Measurements from ENCODE around the gene RAP1GAP. TPM values are rescaled to one million over a fixed set of nuclear protein-coding genes. Genes with fewer than 3 reads are reported as not detected.

Gene RAP1GAP
- total and polyA plus RNA-seq, 4 donors: 8.6 to 23.1 (median 11.3) TPM

DNA sequence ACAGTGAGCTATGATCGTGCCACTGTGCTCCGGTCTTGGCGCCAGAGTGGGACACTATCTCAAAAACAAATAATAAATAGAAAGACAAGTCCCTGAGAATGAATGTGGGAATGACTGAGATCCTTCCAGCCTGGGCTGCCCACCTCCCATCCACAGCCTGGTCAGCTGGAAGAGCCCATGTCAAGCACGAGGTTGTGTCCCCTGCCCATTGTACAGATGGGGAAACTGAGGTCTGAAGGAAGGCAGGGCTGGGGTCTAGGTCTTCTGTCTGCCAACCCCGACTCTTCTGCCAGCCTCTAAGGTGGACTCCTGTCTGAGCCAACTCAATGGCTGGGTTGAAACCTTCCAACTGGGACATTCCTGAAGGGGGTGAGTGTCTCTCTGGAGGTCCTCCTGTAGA, 79.5 kb downstream of the RAP1GAP start:
- H3K9ac ChIP-seq (ENCODE audit: low read depth in 1 of 2, low read length in 2 of 2): no peak overlapping the region
- no peaks in the 10 kb centered on the region for H3K9me3 ChIP-seq (ENCODE audit: control insufficient read depth in 4 of 4, low read length in 3 of 4)
- H3K4me3 ChIP-seq (ENCODE audit: low read depth in 1 of 3, low read length in 3 of 3): no peak overlapping the region
- peaks cover 0 to 4% (median 0%) of the 10 kb centered on the region in 4 donors for H3K4me1 ChIP-seq (ENCODE audit: control insufficient read depth in 4 of 4, insufficient read depth in 4 of 4, low read length in 3 of 4)
- no peaks in the 10 kb centered on the region for H3K36me3 ChIP-seq (ENCODE audit: control insufficient read depth in 4 of 4, insufficient read depth in 3 of 4, low read depth in 1 of 4, low read length in 3 of 4)
- H3K27ac ChIP-seq (ENCODE audit: low read depth in 1 of 2, low read length in 2 of 2): no peak overlapping the region
- 89% methylated on average over 5 of the region's 5 CpGs for WGBS
- no peaks in the 10 kb centered on the region for H3K27me3 ChIP-seq (ENCODE audit: control insufficient read depth in 4 of 4, insufficient read depth in 4 of 4, low read length in 3 of 4)
- TF ChIP-seq GABPA (IDR thresholded peaks at IDR 0.05 in 1 of 2, conservative IDR thresholded peaks at IDR 0.05 in 1 of 2) (no peak), HNF4A (conservative IDR thresholded peaks at IDR 0.05) (no peak), HNF4G (IDR thresholded peaks at IDR 0.05) (no peak), JUND (IDR thresholded peaks at IDR 0.05) (no peak), FOXA1 (IDR thresholded peaks at IDR 0.05) (no peak)
- TF ChIP-seq, protein P1, sequence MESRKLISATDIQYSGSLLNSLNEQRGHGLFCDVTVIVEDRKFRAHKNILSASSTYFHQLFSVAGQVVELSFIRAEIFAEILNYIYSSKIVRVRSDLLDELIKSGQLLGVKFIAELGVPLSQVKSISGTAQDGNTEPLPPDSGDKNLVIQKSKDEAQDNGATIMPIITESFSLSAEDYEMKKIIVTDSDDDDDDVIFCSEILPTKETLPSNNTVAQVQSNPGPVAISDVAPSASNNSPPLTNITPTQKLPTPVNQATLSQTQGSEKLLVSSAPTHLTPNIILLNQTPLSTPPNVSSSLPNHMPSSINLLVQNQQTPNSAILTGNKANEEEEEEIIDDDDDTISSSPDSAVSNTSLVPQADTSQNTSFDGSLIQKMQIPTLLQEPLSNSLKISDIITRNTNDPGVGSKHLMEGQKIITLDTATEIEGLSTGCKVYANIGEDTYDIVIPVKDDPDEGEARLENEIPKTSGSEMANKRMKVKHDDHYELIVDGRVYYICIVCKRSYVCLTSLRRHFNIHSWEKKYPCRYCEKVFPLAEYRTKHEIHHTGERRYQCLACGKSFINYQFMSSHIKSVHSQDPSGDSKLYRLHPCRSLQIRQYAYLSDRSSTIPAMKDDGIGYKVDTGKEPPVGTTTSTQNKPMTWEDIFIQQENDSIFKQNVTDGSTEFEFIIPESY (IDR thresholded peaks at IDR 0.05): no peak
- TF ChIP-seq, protein P2, sequence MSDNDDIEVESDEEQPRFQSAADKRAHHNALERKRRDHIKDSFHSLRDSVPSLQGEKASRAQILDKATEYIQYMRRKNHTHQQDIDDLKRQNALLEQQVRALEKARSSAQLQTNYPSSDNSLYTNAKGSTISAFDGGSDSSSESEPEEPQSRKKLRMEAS (IDR thresholded peaks at IDR 0.05): no peak
- TF ChIP-seq, protein P3, sequence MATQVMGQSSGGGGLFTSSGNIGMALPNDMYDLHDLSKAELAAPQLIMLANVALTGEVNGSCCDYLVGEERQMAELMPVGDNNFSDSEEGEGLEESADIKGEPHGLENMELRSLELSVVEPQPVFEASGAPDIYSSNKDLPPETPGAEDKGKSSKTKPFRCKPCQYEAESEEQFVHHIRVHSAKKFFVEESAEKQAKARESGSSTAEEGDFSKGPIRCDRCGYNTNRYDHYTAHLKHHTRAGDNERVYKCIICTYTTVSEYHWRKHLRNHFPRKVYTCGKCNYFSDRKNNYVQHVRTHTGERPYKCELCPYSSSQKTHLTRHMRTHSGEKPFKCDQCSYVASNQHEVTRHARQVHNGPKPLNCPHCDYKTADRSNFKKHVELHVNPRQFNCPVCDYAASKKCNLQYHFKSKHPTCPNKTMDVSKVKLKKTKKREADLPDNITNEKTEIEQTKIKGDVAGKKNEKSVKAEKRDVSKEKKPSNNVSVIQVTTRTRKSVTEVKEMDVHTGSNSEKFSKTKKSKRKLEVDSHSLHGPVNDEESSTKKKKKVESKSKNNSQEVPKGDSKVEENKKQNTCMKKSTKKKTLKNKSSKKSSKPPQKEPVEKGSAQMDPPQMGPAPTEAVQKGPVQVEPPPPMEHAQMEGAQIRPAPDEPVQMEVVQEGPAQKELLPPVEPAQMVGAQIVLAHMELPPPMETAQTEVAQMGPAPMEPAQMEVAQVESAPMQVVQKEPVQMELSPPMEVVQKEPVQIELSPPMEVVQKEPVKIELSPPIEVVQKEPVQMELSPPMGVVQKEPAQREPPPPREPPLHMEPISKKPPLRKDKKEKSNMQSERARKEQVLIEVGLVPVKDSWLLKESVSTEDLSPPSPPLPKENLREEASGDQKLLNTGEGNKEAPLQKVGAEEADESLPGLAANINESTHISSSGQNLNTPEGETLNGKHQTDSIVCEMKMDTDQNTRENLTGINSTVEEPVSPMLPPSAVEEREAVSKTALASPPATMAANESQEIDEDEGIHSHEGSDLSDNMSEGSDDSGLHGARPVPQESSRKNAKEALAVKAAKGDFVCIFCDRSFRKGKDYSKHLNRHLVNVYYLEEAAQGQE (IDR thresholded peaks at IDR 0.05): no peak
- TF ChIP-seq, protein P4, sequence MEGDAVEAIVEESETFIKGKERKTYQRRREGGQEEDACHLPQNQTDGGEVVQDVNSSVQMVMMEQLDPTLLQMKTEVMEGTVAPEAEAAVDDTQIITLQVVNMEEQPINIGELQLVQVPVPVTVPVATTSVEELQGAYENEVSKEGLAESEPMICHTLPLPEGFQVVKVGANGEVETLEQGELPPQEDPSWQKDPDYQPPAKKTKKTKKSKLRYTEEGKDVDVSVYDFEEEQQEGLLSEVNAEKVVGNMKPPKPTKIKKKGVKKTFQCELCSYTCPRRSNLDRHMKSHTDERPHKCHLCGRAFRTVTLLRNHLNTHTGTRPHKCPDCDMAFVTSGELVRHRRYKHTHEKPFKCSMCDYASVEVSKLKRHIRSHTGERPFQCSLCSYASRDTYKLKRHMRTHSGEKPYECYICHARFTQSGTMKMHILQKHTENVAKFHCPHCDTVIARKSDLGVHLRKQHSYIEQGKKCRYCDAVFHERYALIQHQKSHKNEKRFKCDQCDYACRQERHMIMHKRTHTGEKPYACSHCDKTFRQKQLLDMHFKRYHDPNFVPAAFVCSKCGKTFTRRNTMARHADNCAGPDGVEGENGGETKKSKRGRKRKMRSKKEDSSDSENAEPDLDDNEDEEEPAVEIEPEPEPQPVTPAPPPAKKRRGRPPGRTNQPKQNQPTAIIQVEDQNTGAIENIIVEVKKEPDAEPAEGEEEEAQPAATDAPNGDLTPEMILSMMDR (IDR thresholded peaks at IDR 0.05; ENCODE audit: low read depth, low read length, missing input control): no peak
- no peak for DNase-seq (ENCODE audit: low spot score)

DNA sequence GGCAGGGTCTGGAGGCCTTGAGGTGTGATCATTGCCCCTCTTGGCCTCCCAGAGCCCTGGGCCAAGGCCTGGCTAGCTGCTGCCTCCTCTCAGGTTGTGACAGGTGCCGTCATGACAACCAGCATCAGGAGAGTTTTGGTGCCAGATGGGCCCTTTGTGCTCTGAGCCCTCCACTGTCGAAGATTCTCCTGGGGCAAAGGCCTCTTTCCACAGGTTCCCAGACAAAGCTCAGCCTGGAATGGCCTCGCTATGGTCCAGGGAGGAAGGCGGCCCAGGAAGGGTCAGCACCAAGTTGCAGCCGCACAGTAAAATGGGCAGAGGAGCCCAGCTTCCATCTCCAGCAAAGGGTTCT, 81.6 kb downstream of the RAP1GAP start:
- H3K9ac ChIP-seq (ENCODE audit: low read depth in 1 of 2, low read length in 2 of 2): no peak overlapping the region
- H3K4me1 ChIP-seq (ENCODE audit: control insufficient read depth in 4 of 4, insufficient read depth in 4 of 4, low read length in 3 of 4): peaks cover 0 to 4% (median 0%) of the 10 kb centered on the region in 4 donors
- no peaks in the 10 kb centered on the region for H3K27me3 ChIP-seq (ENCODE audit: control insufficient read depth in 4 of 4, insufficient read depth in 4 of 4, low read length in 3 of 4)
- DNase-seq (ENCODE audit: low spot score): no peak
- H3K9me3 ChIP-seq (ENCODE audit: control insufficient read depth in 4 of 4, low read length in 3 of 4): no peaks in the 10 kb centered on the region
- H3K27ac ChIP-seq (ENCODE audit: low read depth in 1 of 2, low read length in 2 of 2): no peak overlapping the region
- H3K36me3 ChIP-seq (ENCODE audit: control insufficient read depth in 4 of 4, insufficient read depth in 3 of 4, low read depth in 1 of 4, low read length in 3 of 4): no peaks in the 10 kb centered on the region
- WGBS: 91% methylated on average over 5 of the region's 5 CpGs
- no peak overlapping the region for H3K4me3 ChIP-seq (ENCODE audit: low read depth in 1 of 3, low read length in 3 of 3)
- TF ChIP-seq FOXA1 (IDR thresholded peaks at IDR 0.05) (no peak), RAD21 (IDR thresholded peaks at IDR 0.05) (no peak), YY1 (IDR thresholded peaks at IDR 0.05) (no peak), RXRA (IDR thresholded peaks at IDR 0.05) (no peak), FOXA2 (IDR thresholded peaks at IDR 0.05) (no peak), TAF1 (conservative IDR thresholded peaks at IDR 0.05) (no peak), HNF4G (IDR thresholded peaks at IDR 0.05) (no peak), HNF4A (conservative IDR thresholded peaks at IDR 0.05) (no peak), JUND (IDR thresholded peaks at IDR 0.05) (no peak), GABPA (IDR thresholded peaks at IDR 0.05 in 1 of 2, conservative IDR thresholded peaks at IDR 0.05 in 1 of 2) (no peak)
- TF ChIP-seq, protein P2 (IDR thresholded peaks at IDR 0.05): no peak
- TF ChIP-seq, protein P3 (IDR thresholded peaks at IDR 0.05): no peak
- TF ChIP-seq, protein P1 (IDR thresholded peaks at IDR 0.05): no peak
- TF ChIP-seq, protein P5, sequence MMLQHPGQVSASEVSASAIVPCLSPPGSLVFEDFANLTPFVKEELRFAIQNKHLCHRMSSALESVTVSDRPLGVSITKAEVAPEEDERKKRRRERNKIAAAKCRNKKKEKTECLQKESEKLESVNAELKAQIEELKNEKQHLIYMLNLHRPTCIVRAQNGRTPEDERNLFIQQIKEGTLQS (IDR thresholded peaks at IDR 0.05): no peak

Data from liver (tissue), 9 donors.